CD4-positive, alpha-beta T cell (primary cell): Measurements from ENCODE around the gene SND1. TPM values are rescaled to one million over a fixed set of nuclear protein-coding genes. Genes with fewer than 3 reads are reported as not detected.

ENCODE experiments used
- ATAC-seq: fragments of 200-7000 bp; cut with Tn5 transposase; one replicate; pipeline ENCODE4 v1.10.0; 2022; ENCODE audit warnings: mild to moderate bottlenecking; ENCODE audit not compliant: poor library complexity
- CTCF ChIA-PET: fragments of 350-600 bp; sonication (Branson Sonifier 250); formaldehyde crosslinking; loops from one replicate; lab custom pipeline; 2021; ENCODE audit warnings: antibody characterized with exemption, inconsistent platforms; lab: Charles Lee
- POLR2A ChIA-PET: fragments of 350-600 bp; sonication (Branson Sonifier 250); formaldehyde crosslinking; loops from one replicate; lab custom pipeline; 2021; ENCODE audit warnings: antibody characterized with exemption, inconsistent platforms; lab: Charles Lee
- DNase-seq, 14 experiments: peaks; one replicate each; pipeline ENCODE4 v3.0.0-alpha.2; 2013 to 2020; ENCODE audit warnings: mixed read lengths in 2 of 14
- H3K27ac ChIP-seq, 2 donors: one replicate each; pipeline versions ENCODE4 v1.5.1 to v1.7.0; 2013; ENCODE audit warnings: low read length in 2 of 2, low read depth in 1 of 2, mild to moderate bottlenecking in 1 of 2
- H3K27me3 ChIP-seq, 2 experiments: 1 replicate in 1 of 2; 2 replicates in 1 of 2; pipeline versions ENCODE4 v1.6.1 to v1.7.0; 2013; ENCODE audit warnings: low read length in 2 of 2, control low read depth in 1 of 2, mild to moderate bottlenecking in 1 of 2, moderate library complexity in 1 of 2; ENCODE audit not compliant: insufficient read depth in 2 of 2, control insufficient read depth in 1 of 2
- H3K36me3 ChIP-seq: one replicate; pipeline ENCODE4 v1.6.1; 2013; ENCODE audit warnings: low read length, control low read depth; ENCODE audit not compliant: insufficient read depth
- H3K4me1 ChIP-seq: one replicate; pipeline ENCODE4 v1.6.1; 2013; ENCODE audit warnings: low read length, control low read depth; ENCODE audit not compliant: insufficient read depth
- H3K4me3 ChIP-seq: one replicate; pipeline ENCODE4 v1.5.1; 2013; ENCODE audit warnings: mild to moderate bottlenecking, low read length, moderate library complexity
- H3K9me3 ChIP-seq, 2 experiments: 1 replicate in 1 of 2; 2 replicates in 1 of 2; pipeline versions ENCODE4 v1.6.1 to v1.7.0; 2013; ENCODE audit warnings: low read length in 2 of 2, mild to moderate bottlenecking in 2 of 2, control low read depth in 1 of 2, moderate library complexity in 1 of 2; ENCODE audit not compliant: control insufficient read depth in 1 of 2, insufficient read depth in 1 of 2
- H3K27ac Mint-ChIP-seq: one replicate; pipeline ENCODE4 v1.8.0; 2020; ENCODE audit warnings: mixed read lengths
- H3K27me3 Mint-ChIP-seq: one replicate; pipeline ENCODE4 v1.8.0; 2021; ENCODE audit warnings: mixed read lengths
- H3K36me3 Mint-ChIP-seq: one replicate; pipeline ENCODE4 v1.8.0; 2021; ENCODE audit warnings: low read depth, mixed read lengths
- H3K4me1 Mint-ChIP-seq: one replicate; pipeline ENCODE4 v1.8.0; 2021; ENCODE audit warnings: low read depth, mixed read lengths
- H3K4me3 Mint-ChIP-seq: one replicate; pipeline ENCODE4 v1.8.0; 2020; ENCODE audit warnings: mild to moderate bottlenecking, mixed read lengths
- H3K9me3 Mint-ChIP-seq: one replicate; pipeline ENCODE4 v1.8.0; 2020; ENCODE audit warnings: mixed read lengths
- intact Hi-C, 2 experiments: fragments of 100-400 bp; cut with DNase I in 1 of 2; cut with micrococcal nuclease in 1 of 2; formaldehyde crosslinking; loops; one replicate each; pipeline versions ENCODE4 v1.15.1 to v1.9.0; 2023 to 2025; cut with DNase I, micrococcal nuclease
- total RNA-seq, 174 experiments: library from RNA in 2 of 174; stranded (reverse) in 2 of 174; gene quantifications; one replicate each; pipeline ENCODE4 v1.2.3 and lab custom pipeline; 2021 to 2026
- TF ChIP-seq, protein P1 (sequence below): fragments of 200-600 bp; IDR thresholded peaks from one replicate; pipeline ENCODE4 v1.8.0; 2022; ENCODE audit warnings: antibody characterized with exemption, mild to moderate bottlenecking

The SND1 gene
- total RNA-seq, 2 experiments from 2014 or later = 104 to 113 TPM

GRCh38 chr7:127996253-127997071, 344.5 kb downstream of the SND1 start:
- POLR2A ChIA-PET = no interaction called here
- Mint-ChIP-seq H3K4me3 (no peak overlapping the region), H3K9me3 (no peaks in the 10 kb centered on the region), H3K27me3 (no peaks in the 10 kb centered on the region), H3K27ac (no peak overlapping the region), H3K36me3 (peaks cover 61% of the 10 kb centered on the region), H3K4me1 (no peaks in the 10 kb centered on the region)
- no peaks in the 10 kb centered on the region for H3K9me3 ChIP-seq
- ATAC-seq (no peak), DNase-seq (no peak)
- intact Hi-C loops = no loop called here
- TF ChIP-seq, protein P1, sequence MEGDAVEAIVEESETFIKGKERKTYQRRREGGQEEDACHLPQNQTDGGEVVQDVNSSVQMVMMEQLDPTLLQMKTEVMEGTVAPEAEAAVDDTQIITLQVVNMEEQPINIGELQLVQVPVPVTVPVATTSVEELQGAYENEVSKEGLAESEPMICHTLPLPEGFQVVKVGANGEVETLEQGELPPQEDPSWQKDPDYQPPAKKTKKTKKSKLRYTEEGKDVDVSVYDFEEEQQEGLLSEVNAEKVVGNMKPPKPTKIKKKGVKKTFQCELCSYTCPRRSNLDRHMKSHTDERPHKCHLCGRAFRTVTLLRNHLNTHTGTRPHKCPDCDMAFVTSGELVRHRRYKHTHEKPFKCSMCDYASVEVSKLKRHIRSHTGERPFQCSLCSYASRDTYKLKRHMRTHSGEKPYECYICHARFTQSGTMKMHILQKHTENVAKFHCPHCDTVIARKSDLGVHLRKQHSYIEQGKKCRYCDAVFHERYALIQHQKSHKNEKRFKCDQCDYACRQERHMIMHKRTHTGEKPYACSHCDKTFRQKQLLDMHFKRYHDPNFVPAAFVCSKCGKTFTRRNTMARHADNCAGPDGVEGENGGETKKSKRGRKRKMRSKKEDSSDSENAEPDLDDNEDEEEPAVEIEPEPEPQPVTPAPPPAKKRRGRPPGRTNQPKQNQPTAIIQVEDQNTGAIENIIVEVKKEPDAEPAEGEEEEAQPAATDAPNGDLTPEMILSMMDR = no peak
- H3K36me3 ChIP-seq = peaks cover 33% of the 10 kb centered on the region
- no peaks in the 10 kb centered on the region for H3K4me1 ChIP-seq
- no peak overlapping the region for H3K27ac ChIP-seq
- CTCF ChIA-PET = no interaction called here
- no peaks in the 10 kb centered on the region for H3K27me3 ChIP-seq
- no peak overlapping the region for H3K4me3 ChIP-seq

DNA sequence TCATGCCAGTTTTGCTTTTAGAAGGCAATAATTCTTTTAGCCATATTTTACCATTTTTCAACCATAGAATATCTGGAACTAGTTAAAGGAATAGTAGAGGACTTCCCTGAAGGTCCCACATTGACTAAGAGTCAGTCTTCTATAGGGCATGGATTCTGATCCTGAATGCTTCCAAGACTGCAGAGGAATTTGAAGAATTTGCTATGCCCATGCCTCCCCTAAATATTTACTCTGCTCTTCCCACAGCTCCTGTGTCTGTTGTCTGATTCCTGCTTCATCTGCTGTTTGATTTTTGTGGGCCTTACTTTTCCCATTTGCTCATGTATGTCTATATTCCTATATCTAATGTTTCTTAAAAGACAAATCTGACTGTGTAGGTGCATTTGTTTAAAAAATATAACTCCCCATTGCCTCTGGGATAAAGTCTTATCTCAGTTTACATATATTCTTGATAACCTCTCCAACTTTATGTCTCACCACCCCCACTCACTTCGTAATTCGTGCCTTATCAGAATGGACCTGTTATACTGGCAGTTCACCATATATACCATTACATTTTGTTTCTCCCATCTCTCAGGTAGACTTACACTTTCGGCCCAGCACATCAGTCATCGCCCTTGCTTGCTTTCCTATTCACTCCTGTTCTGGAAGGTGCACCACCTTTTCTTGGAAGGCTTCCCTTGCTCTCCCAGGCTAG, 345.4 kb downstream of the SND1 start:
- H3K9me3 Mint-ChIP-seq = no peaks in the 10 kb centered on the region
- TF ChIP-seq, protein P1 = no peak
- no peak overlapping the region for H3K27ac Mint-ChIP-seq
- Histone ChIP-seq H3K9me3 (no peaks in the 10 kb centered on the region), H3K36me3 (peaks cover 28% of the 10 kb centered on the region), H3K27me3 (no peaks in the 10 kb centered on the region), H3K4me1 (no peaks in the 10 kb centered on the region), H3K4me3 (no peak overlapping the region), H3K27ac (no peak overlapping the region)
- no peaks in the 10 kb centered on the region for H3K27me3 Mint-ChIP-seq
- ATAC-seq = no peak
- POLR2A ChIA-PET = no interaction called here
- peaks cover 52% of the 10 kb centered on the region for H3K36me3 Mint-ChIP-seq
- peaks cover 5% of the 10 kb centered on the region for H3K4me1 Mint-ChIP-seq
- CTCF ChIA-PET = no interaction called here
- intact Hi-C loops = no loop called here
- DNase-seq = no peak
- H3K4me3 Mint-ChIP-seq = no peak overlapping the region

- Histone ChIP-seq H3K27ac (no peak overlapping the region), H3K9me3 (no peaks in the 10 kb centered on the region), H3K4me1 (peaks cover 4% of the 10 kb centered on the region), H3K4me3 (no peak overlapping the region), H3K27me3 (no peaks in the 10 kb centered on the region), H3K36me3 (peaks cover 19% of the 10 kb centered on the region)
- H3K4me1 Mint-ChIP-seq = peaks cover 18% of the 10 kb centered on the region
- no peaks in the 10 kb centered on the region for H3K27me3 Mint-ChIP-seq
- no peak overlapping the region for H3K27ac Mint-ChIP-seq
- CTCF ChIA-PET = no interaction called here
- H3K4me3 Mint-ChIP-seq = no peak overlapping the region
- H3K36me3 Mint-ChIP-seq = peaks cover 39% of the 10 kb centered on the region
- POLR2A ChIA-PET = no interaction called here
- TF ChIP-seq, protein P1 = no peak
- ATAC-seq (no peak), DNase-seq (no peak)
- no peaks in the 10 kb centered on the region for H3K9me3 Mint-ChIP-seq
- intact Hi-C loops = no loop called here
These were observed 346.7 kb downstream of the SND1 start for GRCh38 chr7:127998671-127999070.
